ENCODE data around the gene ADSS1. TPM values are rescaled to one million over a fixed set of nuclear protein-coding genes. Genes with fewer than 3 reads are reported as not detected.

ADSS1 gene
- polyA plus RNA-seq, 1 of the 3 experiments (the other 2 are of a cell fraction): 14.3 TPM

DNA sequence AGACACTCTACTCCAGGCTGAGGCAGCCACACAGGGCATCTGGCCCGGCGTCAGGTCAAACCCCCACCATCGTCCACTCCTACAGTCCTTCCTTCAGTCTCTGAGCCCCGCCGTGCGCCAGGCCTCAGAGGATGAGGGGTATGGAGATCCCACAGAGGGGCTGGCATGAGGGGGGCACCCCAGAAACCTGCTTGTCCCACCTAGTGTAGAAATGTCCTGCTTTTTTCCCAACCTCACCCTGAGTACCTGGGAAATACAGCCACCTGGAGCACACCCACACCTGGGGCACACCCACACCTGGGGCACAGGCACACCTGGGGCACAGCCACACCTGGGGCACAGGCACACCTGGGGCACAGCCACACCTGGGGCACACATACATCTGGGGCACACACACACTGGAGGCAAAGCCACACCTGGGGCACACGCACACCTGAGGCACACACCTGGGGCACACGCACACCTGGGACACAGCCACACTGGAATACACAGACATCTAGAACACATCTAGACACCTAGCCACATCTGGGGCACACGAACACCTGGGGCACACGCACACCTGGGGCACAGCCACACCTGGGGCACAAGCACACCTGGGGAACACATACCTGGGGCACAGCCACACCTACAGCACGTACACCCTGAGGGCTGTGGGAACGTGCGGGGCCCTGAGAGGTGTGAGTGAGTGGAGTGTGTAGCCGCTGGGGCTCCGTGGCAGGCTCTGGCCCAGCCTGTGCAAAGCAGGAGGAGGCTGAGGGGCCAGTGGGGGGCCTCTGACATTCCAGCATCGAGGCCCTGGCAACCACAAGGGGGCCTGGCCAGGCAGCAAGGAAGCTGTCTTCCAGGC is 53.2 kb downstream of the ADSS1 start:
- CTCF ChIA-PET: interaction anchor here (1.0 to 1.6 kb wide), 4 partner anchors 9 to 50 kb away, joined by 3 to 7 read pairs (median 4); no protein-coding TSS in a partner anchor
- DNase-seq: no peak
- 98% methylated on average over 9 of the region's 16 CpGs for WGBS (ENCODE audit: low lambda C conversion rate)

DNA sequence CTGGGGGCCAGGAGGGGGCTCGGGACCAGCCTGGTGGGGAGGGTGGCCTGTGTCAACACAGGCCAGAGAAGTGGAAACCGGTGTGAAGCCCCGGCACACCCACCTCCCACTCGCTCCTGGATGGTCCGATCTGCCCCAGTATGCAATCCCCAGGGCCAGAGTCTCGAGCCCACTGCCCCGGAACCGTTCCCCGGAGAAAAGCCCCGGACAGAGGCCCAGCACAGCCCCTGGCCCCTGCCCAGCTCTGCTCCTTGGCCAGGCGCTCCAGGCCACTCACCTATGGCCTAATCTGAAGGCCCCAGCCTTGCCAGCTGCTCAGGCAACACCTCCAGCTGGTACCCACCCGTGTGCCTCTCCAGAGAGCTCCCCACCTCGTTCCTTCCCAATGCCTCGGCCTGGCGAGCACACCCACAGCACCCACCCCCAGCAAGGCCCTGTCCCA is 53.8 kb downstream of the ADSS1 start:
- H3K36me3 ChIP-seq (replicated peaks in 1 of 2; ENCODE audit: control insufficient read depth in 1 of 2, insufficient read depth in 2 of 2, low read length in 1 of 2): peaks cover 4 to 54% of the 10 kb centered on the region in 2 experiments
- DNase-seq: no peak
- 80% methylated on average over 4 of the region's 15 CpGs for WGBS (ENCODE audit: low lambda C conversion rate)
- no peak overlapping the region for H3K9ac ChIP-seq
- no peak overlapping the region for H3K4me2 ChIP-seq
- CTCF ChIA-PET: interaction anchor here (1.0 to 1.6 kb wide), 2 partner anchors 9 to 49 kb away, joined by 3 to 7 read pairs; no protein-coding TSS in a partner anchor
- H4K20me1 ChIP-seq (ENCODE audit: insufficient read depth): peaks cover 38% of the 10 kb centered on the region
- no peak overlapping the region for H3K4me3 ChIP-seq (ENCODE audit: low read depth in 2 of 2, low read length in 1 of 2)
- no peaks in the 10 kb centered on the region for H3K4me1 ChIP-seq (ENCODE audit: control insufficient read depth in 1 of 2, insufficient read depth in 2 of 2, low read depth in 1 of 2, low read length in 1 of 2)
- no peak overlapping the region for H2AFZ ChIP-seq (ENCODE audit: low read depth)
- H3K9me3 ChIP-seq: no peaks in the 10 kb centered on the region
- no peaks in the 10 kb centered on the region for H3K9me2 ChIP-seq
- POLR2A ChIA-PET: no interaction called here
- TF ChIP-seq MXI1 (IDR thresholded peaks at IDR 0.05; ENCODE audit: low read depth, low read length): no peak
- no peak for TF ChIP-seq MAX (IDR thresholded peaks at IDR 0.05; ENCODE audit: low read depth)
- TF ChIP-seq, protein P1, sequence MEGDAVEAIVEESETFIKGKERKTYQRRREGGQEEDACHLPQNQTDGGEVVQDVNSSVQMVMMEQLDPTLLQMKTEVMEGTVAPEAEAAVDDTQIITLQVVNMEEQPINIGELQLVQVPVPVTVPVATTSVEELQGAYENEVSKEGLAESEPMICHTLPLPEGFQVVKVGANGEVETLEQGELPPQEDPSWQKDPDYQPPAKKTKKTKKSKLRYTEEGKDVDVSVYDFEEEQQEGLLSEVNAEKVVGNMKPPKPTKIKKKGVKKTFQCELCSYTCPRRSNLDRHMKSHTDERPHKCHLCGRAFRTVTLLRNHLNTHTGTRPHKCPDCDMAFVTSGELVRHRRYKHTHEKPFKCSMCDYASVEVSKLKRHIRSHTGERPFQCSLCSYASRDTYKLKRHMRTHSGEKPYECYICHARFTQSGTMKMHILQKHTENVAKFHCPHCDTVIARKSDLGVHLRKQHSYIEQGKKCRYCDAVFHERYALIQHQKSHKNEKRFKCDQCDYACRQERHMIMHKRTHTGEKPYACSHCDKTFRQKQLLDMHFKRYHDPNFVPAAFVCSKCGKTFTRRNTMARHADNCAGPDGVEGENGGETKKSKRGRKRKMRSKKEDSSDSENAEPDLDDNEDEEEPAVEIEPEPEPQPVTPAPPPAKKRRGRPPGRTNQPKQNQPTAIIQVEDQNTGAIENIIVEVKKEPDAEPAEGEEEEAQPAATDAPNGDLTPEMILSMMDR (IDR thresholded peaks at IDR 0.05): 0 out of 2 replicates have a peak, but pooled peaks have one; percentile 0
- H3K27me3 ChIP-seq (ENCODE audit: insufficient read depth): no peaks in the 10 kb centered on the region
- no peaks in the 10 kb centered on the region for H3F3A ChIP-seq (replicated peaks; ENCODE audit: insufficient read depth)
- no peak overlapping the region for H3K27ac ChIP-seq (ENCODE audit: low read depth in 2 of 2, low read length in 1 of 2)
- peaks cover 4% of the 10 kb centered on the region; the same call in 1 of the 2 replicates for H3K79me2 ChIP-seq (ENCODE audit: insufficient read depth)

More for the DNA sequence above, 53.2 kb downstream of the ADSS1 start:
- H3F3A ChIP-seq (replicated peaks; ENCODE audit: insufficient read depth): no peaks in the 10 kb centered on the region
- TF ChIP-seq EP300 (IDR thresholded peaks at IDR 0.05; ENCODE audit: borderline replicate concordance in 1 of 2, low read depth in 1 of 2, low read length in 1 of 2): no peak
- TF ChIP-seq, protein P1 (IDR thresholded peaks at IDR 0.05): 0 out of 2 replicates have a peak, but pooled peaks have one; percentile 7
- H3K27me3 ChIP-seq (ENCODE audit: insufficient read depth): no peaks in the 10 kb centered on the region
- peaks cover 38% of the 10 kb centered on the region for H4K20me1 ChIP-seq (ENCODE audit: insufficient read depth)
- no peaks in the 10 kb centered on the region for H3K9me2 ChIP-seq
- H3K4me3 ChIP-seq (ENCODE audit: low read depth in 2 of 2, low read length in 1 of 2): no peak overlapping the region
- H3K4me1 ChIP-seq (ENCODE audit: control insufficient read depth in 1 of 2, insufficient read depth in 2 of 2, low read depth in 1 of 2, low read length in 1 of 2): no peaks in the 10 kb centered on the region
- H3K36me3 ChIP-seq (replicated peaks in 1 of 2; ENCODE audit: control insufficient read depth in 1 of 2, insufficient read depth in 2 of 2, low read length in 1 of 2): peaks cover 4 to 60% of the 10 kb centered on the region in 2 experiments
- H3K9me3 ChIP-seq: no peaks in the 10 kb centered on the region
- H3K4me2 ChIP-seq: no peak overlapping the region
- peaks cover 4% of the 10 kb centered on the region; the same call in 1 of the 2 replicates for H3K79me2 ChIP-seq (ENCODE audit: insufficient read depth)
- H2AFZ ChIP-seq (ENCODE audit: low read depth): no peak overlapping the region
- H3K9ac ChIP-seq: no peak overlapping the region
- POLR2A ChIA-PET: no interaction called here
- no peak overlapping the region for H3K27ac ChIP-seq (ENCODE audit: low read depth in 2 of 2, low read length in 1 of 2)

All from SK-N-SH (cell line).